ENCODE data around the gene CPVL. TPM values are rescaled to one million over a fixed set of nuclear protein-coding genes. Genes with fewer than 3 reads are reported as not detected.

The CPVL gene
- total RNA-seq, 1 donor from 2014 or later: not detected

- no peaks in the 10 kb centered on the region for H3K36me3 Mint-ChIP-seq (ENCODE audit: low read depth)
- TF ChIP-seq, protein P1, sequence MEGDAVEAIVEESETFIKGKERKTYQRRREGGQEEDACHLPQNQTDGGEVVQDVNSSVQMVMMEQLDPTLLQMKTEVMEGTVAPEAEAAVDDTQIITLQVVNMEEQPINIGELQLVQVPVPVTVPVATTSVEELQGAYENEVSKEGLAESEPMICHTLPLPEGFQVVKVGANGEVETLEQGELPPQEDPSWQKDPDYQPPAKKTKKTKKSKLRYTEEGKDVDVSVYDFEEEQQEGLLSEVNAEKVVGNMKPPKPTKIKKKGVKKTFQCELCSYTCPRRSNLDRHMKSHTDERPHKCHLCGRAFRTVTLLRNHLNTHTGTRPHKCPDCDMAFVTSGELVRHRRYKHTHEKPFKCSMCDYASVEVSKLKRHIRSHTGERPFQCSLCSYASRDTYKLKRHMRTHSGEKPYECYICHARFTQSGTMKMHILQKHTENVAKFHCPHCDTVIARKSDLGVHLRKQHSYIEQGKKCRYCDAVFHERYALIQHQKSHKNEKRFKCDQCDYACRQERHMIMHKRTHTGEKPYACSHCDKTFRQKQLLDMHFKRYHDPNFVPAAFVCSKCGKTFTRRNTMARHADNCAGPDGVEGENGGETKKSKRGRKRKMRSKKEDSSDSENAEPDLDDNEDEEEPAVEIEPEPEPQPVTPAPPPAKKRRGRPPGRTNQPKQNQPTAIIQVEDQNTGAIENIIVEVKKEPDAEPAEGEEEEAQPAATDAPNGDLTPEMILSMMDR (IDR thresholded peaks at IDR 0.05): no peak
- DNase-seq (no peak), ATAC-seq (ENCODE audit: low read depth) (no peak)
- no peak overlapping the region for H3K27ac Mint-ChIP-seq
- H3K4me1 Mint-ChIP-seq: peaks cover 8% of the 10 kb centered on the region
- no peak overlapping the region for H3K4me3 Mint-ChIP-seq
- H3K27me3 Mint-ChIP-seq: peaks cover 37% of the 10 kb centered on the region
- no peaks in the 10 kb centered on the region for H3K9me3 Mint-ChIP-seq
- POLR2A ChIA-PET: no interaction called here
- CTCF ChIA-PET: no interaction called here
- intact Hi-C loops (cut with micrococcal nuclease): no loop called here
Measured at GRCh38 chr7:29142021-29142727, 4.2 kb downstream of the CPVL start.

DNA sequence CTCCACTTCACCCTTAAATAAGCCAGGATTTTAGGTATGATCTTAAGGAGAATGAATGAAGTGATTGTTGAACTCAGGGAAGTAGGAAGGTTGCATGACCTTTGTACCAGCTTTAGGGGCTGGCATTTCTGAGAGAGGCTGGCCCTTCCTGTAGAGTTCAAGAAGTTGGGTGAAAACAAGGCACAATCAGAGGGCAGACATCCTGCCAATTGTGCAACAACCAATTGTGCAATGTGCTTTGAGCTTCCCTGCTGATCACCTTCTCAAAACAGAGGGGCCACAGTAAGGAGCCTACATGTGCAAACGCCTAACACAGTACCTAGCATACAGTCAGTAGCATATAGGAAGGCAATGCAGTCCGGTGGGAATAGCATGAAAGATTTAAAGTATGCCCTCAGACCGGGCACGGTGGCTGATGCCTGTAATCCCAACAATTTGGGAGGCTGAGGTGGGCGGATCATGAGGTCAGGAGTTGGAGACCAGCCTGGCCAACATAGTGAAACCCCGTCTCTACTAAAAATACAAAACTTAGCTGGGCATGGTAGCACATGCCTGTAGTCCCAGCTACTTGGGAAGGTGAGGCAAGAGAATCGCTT lies 5.4 kb downstream of the CPVL start:
- DNase-seq (no peak), ATAC-seq (ENCODE audit: low read depth) (no peak)
- intact Hi-C loops (cut with micrococcal nuclease): no loop called here
- CTCF ChIA-PET: no interaction called here
- no peak overlapping the region for H3K4me3 Mint-ChIP-seq
- POLR2A ChIA-PET: interaction anchor here (0.6 kb wide), 1 partner anchor 1191 kb away, joined by 3 read pairs; no protein-coding TSS in a partner anchor
- no peaks in the 10 kb centered on the region for H3K36me3 Mint-ChIP-seq (ENCODE audit: low read depth)
- peaks cover 2% of the 10 kb centered on the region for H3K4me1 Mint-ChIP-seq
- H3K9me3 Mint-ChIP-seq: peaks cover 9% of the 10 kb centered on the region
- H3K27me3 Mint-ChIP-seq: peaks cover 25% of the 10 kb centered on the region
- no peak overlapping the region for H3K27ac Mint-ChIP-seq
- TF ChIP-seq, protein P1 (IDR thresholded peaks at IDR 0.05): no peak

- H3K27me3 Mint-ChIP-seq: peaks cover 19% of the 10 kb centered on the region
- H3K4me1 Mint-ChIP-seq: no peaks in the 10 kb centered on the region
- intact Hi-C loops (cut with micrococcal nuclease): no loop called here
- H3K36me3 Mint-ChIP-seq (ENCODE audit: low read depth): no peaks in the 10 kb centered on the region
- ChIA-PET CTCF (no interaction called here), POLR2A (no interaction called here)
- H3K4me3 Mint-ChIP-seq: no peak overlapping the region
- TF ChIP-seq, protein P1 (IDR thresholded peaks at IDR 0.05): no peak
- no peak overlapping the region for H3K27ac Mint-ChIP-seq
- peaks cover 12% of the 10 kb centered on the region for H3K9me3 Mint-ChIP-seq
- ATAC-seq (ENCODE audit: low read depth): no peak
- DNase-seq: no peak
Measured at GRCh38 chr7:29139796-29140195, 6.5 kb downstream of the CPVL start.

- ChIA-PET CTCF (no interaction called here), POLR2A (no interaction called here)
- Mint-ChIP-seq H3K27ac (no peak overlapping the region), H3K27me3 (peaks cover 13% of the 10 kb centered on the region), H3K4me3 (no peak overlapping the region), H3K36me3 (ENCODE audit: low read depth) (no peaks in the 10 kb centered on the region), H3K4me1 (no peaks in the 10 kb centered on the region), H3K9me3 (peaks cover 12% of the 10 kb centered on the region)
- intact Hi-C loops (cut with micrococcal nuclease): no loop called here
- TF ChIP-seq, protein P1 (IDR thresholded peaks at IDR 0.05): no peak
- ATAC-seq (ENCODE audit: low read depth) (no peak), DNase-seq (no peak)
Measured at GRCh38 chr7:29139191-29139590, 7.1 kb downstream of the CPVL start.

DNA sequence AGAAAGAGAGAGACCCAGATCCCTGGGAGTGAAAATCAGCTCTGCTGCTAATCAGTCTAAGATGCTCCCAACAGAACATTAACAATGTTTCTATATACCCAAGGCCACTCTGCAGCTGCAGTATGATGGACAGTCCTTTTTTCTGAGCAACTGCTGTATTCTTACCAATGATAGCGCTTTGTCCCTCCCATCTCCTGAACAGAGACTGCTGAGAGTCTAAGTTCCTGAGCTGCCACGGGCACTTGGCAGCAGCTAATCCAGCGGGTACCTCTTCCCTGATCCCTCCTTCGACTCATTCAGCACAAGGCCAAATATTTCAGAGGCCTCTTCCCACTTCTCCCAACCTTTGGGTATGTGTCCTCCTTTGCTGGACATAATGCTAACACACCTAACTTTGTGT lies 7.7 kb downstream of the CPVL start:
- intact Hi-C loops (cut with micrococcal nuclease): no loop called here
- Mint-ChIP-seq H3K27ac (no peak overlapping the region), H3K27me3 (peaks cover 10% of the 10 kb centered on the region), H3K4me3 (no peak overlapping the region), H3K36me3 (ENCODE audit: low read depth) (no peaks in the 10 kb centered on the region), H3K4me1 (no peaks in the 10 kb centered on the region), H3K9me3 (peaks cover 12% of the 10 kb centered on the region)
- POLR2A ChIA-PET: no interaction called here
- DNase-seq (no peak), ATAC-seq (ENCODE audit: low read depth) (no peak)
- CTCF ChIA-PET: no interaction called here
- TF ChIP-seq, protein P1 (IDR thresholded peaks at IDR 0.05): no peak

All from activated B cell treated with CpG ODN at 0.5 μM for 24 hours (primary cell).